Activated T-cell treated with anti-CD3 and anti-CD28 coated beads for 48 hours (primary cell): ENCODE results near the gene C1orf159.
A peak's percentile ranks its signal among the peaks of the same experiment; 100 is the strongest.

Source experiments
- DNase-seq: peaks from one replicate; pipeline ENCODE4 v3.0.0-alpha.2; 2020; ENCODE audit warnings: low read depth

C1orf159 gene

DNA sequence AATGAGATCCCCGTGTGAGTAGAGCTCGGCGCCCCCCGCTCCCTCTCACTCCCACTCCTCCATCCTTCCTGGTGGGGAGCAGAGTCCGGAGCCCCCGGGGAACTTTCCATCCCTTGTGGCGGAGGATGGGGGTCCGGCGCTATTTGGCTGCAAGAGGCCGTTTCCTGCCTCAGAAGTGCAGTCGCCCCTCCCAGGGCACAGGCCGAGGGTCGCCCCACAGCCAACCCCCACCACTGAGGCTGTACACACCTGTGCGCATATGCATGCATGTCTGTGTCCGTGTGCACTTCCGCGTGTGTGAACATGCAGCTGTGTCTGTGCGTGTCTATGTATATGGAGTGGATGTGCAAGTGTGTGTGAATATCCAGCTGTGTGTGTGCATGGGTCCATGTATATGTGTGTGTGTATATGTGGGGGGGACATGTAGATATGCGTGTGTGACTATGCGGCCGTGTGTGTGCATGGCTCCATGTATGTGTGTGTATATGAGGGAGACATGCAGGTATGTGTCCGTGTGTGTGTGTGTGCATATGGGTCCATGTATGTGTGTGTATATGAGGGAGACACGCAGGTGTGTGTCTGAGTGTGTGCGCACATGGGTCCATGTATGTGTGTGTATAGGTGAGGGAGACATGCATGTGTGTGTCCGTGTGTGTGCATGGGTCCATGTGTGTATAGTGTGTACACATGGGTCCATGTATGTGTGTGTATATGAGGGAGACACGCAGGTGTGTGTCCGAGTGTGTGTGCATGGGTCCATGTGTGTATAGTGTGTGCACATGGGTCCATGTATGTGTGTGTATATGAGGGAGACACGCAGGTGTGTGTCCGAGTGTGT, 63.7 kb downstream of the C1orf159 start:
- no peak for DNase-seq

- DNase-seq: no peak
Measured at GRCh38 chr1:1051127-1051810, 64.6 kb downstream of the C1orf159 start.

GRCh38 chr1:1050577-1051052, 65.3 kb downstream of the C1orf159 start:
- DNase-seq: no peak

DNA sequence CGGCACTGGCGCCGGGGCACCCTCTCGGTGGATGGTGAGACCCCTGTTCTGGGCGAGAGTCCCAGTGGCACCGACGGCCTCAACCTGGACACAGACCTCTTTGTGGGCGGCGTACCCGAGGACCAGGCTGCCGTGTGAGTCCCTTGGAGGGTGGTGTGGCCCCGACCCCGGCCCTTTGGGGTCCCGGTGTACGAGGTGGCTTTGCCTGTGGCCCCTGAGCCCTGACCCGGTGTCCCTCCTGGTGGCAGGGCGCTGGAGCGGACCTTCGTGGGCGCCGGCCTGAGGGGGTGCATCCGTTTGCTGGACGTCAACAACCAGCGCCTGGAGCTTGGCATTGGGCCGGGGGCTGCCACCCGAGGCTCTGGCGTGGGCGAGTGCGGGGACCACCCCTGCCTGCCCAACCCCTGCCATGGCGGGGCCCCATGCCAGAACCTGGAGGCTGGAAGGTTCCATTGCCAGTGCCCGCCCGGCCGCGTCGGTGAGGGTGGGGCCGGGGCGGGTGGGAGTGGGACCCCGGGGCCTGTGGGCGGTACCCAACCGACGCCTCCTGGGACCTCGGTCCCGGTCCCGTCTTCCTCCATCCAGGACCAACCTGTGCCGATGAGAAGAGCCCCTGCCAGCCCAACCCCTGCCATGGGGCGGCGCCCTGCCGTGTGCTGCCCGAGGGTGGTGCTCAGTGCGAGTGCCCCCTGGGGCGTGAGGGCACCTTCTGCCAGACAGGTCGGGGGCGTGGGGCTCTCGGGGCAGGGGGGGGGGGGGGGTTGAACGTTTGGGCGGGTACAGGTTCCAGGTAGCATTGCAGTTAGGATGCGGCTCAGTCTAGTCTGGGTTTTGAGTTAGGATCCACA, 66.3 kb downstream of the C1orf159 start:
- DNase-seq: no peak

DNA sequence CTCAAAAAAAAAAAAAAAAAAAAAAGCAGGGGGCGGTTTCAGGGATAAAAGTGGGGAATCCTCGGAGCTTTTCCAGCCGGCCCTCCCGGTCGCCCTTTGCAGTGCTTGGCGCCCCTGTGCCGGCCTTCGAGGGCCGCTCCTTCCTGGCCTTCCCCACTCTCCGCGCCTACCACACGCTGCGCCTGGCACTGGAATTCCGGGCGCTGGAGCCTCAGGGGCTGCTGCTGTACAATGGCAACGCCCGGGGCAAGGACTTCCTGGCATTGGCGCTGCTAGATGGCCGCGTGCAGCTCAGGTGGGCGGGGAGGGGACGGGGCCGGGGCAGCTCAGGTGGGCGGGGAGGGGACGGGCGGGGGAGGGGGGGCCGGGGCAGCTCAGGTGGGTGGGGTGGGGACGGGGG, 67.1 kb downstream of the C1orf159 start:
- no peak for DNase-seq

- DNase-seq: no peak
Measured at GRCh38 chr1:1047963-1048362, 67.9 kb downstream of the C1orf159 start.

DNA sequence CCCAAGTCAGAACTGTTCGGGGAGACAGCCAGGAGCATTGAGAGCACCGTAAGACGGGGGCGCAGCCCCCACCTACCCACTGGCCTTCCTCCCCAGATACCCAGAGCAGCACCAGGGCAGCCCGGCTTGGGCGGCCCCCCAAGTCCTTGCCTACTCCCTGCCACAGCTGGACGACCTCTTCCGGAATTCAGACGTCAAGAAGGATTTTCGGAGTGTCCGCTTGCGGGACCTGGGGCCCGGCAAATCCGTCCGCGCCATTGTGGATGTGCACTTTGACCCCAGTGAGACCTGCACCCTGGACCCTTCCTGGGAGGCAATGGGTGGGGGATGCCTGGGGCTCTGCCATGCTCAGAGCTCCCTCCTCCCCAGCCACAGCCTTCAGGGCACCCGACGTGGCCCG, 68.5 kb downstream of the C1orf159 start:
- no peak for DNase-seq

DNA sequence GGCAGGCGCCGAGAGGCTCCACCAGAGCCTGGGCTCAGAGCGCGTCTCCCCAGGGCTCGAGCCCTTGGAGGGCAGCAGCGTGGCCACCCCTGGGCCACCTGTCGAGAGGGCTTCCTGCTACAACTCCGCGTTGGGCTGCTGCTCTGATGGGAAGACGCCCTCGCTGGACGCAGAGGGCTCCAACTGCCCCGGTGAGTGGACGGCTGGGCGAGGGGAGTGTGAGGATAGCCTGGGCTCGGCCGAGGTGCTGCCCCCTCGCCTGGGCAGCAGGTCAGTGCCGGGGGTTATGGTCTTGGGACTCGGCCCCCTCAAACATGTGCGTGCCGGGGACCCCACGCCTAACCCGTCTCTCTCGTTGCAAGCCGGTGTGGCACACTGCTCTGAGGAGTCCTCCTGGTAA, 69.1 kb downstream of the C1orf159 start:
- no peak for DNase-seq

DNA sequence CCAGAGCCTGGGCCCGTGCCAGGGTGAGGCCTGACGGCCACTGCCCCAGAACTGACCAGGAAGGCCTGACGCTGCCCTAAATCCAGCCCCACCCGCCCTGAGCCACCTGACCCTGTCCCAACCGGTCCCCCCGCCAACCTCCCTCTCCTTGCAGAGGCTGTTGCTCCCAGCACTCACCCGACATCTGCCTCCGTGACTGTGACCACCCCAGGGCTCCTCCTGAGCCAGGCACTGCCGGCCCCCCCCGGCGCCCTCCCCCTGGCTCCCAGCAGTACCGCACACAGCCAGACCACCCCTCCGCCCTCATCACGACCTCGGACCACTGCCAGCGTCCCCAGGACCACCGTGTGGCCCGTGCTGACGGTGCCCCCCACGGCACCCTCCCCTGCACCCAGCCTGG, 69.6 kb downstream of the C1orf159 start:
- no peak for DNase-seq

DNA sequence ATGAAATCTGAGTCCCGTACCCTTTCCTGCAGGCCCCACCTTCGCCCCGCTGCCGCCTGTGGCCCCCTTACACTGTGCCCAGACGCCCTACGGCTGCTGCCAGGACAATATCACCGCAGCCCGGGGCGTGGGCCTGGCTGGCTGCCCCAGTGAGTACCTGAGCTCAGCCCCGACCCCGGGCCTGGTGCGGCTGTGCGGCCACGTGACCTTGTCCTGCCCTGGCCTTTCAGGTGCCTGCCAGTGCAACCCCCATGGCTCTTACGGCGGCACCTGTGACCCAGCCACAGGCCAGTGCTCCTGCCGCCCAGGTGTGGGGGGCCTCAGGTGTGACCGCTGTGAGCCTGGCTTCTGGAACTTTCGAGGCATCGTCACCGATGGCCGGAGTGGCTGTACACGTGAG, 70.8 kb downstream of the C1orf159 start:
- no peak for DNase-seq

GRCh38 chr1:1044455-1045078, 71.3 kb downstream of the C1orf159 start:
- DNase-seq: no peak

DNA sequence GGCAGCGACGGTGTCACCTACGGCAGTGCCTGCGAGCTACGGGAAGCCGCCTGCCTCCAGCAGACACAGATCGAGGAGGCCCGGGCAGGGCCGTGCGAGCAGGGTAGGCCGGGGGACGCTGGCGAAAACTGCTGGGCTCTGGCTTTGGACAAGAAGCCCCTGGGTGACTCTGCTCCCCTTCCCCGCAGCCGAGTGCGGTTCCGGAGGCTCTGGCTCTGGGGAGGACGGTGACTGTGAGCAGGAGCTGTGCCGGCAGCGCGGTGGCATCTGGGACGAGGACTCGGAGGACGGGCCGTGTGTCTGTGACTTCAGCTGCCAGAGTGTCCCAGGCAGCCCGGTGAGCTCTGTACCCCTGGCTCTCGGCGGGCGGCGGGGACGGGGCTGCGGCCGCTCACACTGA, 72.0 kb downstream of the C1orf159 start:
- DNase-seq: no peak

DNA sequence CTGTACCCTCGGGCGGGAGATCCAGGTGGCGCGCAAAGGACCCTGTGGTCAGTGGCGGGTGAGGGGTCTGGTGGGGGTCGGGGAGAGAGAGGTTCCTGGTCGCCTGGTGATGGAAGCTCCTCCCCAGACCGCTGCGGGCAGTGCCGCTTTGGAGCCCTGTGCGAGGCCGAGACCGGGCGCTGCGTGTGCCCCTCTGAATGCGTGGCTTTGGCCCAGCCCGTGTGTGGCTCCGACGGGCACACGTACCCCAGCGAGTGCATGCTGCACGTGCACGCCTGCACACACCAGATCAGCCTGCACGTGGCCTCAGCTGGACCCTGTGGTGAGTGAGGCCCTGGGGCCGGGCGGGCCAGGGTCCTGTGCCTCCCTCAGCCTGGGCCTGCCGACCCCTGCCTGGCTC, 72.5 kb downstream of the C1orf159 start:
- no peak for DNase-seq

DNA sequence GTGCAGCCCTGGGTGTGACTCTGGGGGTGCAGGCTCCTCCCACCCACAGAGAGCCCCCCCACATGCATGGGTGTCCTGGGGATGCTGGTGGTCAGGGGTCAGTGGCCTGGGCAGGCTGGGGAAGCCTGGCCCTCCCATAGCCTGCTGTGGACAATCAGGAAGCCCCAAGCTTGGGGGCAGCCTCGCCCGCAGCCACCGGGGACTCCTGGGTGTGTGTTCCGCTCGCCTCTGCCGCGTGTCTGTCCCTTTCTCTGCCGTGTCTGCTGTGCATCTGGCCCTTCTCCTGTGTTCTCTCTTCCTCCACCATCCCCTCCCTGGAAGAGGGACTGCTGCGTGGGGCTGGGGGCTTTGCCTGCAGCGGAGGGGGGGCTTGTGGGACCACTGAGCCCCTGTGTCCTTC, 73.1 kb downstream of the C1orf159 start:
- DNase-seq: no peak

DNA sequence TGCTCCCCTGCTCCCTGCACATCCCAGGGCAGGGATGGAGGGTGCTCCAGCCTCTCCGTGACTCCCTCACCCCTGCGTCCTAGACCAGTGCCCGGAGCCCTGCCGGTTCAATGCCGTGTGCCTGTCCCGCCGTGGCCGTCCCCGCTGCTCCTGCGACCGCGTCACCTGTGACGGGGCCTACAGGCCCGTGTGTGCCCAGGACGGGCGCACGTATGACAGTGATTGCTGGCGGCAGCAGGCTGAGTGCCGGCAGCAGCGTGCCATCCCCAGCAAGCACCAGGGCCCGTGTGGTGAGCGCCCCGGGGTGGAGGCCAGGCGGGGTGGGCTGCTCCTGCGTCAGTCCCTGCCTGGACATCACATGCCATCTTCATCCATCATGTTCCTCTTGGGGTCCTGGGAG, 74.0 kb downstream of the C1orf159 start:
- DNase-seq: no peak

- DNase-seq: no peak
Measured at GRCh38 chr1:1041092-1041523, 74.8 kb downstream of the C1orf159 start.

DNA sequence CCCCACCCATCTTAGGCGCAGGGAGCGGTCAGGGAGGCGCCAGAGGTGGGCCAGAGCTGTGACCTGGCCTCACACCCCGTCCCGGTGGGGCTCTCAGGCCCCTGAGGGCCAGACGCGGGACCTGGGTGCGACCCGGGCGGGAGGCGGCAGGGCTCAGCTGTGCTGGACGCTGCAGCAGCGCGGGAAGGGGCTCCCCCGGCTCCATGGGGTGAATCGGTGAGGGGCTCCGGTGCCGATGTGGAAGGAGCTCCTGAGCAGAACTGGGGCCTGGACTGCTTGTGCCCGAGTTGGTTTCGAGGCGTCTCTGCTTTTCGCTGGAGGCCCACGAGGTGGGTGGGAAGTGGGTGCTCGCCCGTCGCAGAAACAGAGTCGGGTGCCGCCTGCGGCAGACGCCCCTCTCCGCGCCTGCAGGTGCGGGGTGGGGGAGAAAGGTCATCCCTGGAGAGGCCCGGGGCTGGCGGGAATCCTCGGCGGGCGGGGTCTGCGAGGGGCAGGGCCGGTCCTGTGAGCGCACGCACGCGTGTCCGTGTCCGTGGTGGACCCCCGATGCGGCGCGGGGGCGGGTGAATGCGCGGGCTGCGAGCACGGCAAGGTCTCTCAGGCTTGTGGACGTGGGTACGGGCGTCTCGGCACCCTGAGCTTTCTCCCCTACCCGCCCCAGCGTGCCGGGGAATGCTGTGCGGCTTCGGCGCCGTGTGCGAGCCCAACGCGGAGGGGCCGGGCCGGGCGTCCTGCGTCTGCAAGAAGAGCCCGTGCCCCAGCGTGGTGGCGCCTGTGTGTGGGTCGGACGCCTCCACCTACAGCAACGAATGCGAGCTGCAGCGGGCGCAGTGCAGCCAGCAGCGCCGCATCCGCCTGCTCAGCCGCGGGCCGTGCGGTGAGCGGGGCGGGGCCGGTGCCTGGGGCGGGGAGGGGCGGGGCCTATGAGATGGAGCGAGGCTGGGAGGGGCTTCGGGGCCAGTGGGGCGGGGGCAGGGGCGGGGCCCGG, 75.6 kb downstream of the C1orf159 start:
- DNase-seq: peak; percentile 75

- no peak for DNase-seq
Measured at GRCh38 chr1:1039145-1039910, 76.6 kb downstream of the C1orf159 start.

- no peak for DNase-seq
Measured at GRCh38 chr1:1038694-1039093, 77.2 kb downstream of the C1orf159 start.
